PC-3 (cell line): ENCODE data around the gene C1S.

Experiments used
- EZH2phosphoT487 ChIP-seq: fragments of 300-600 bp; sonication (generic); IDR thresholded peaks from 2 replicates; pipeline ENCODE4 v1.6.1; 2018; ENCODE audit warnings: mild to moderate bottlenecking, antibody characterized with exemption, low read length, borderline replicate concordance
- TF ChIP-seq, protein P1 (sequence below): fragments of 300-600 bp; sonication (generic); conservative IDR thresholded peaks from 2 replicates; pipeline ENCODE4 v1.5.1; 2017; ENCODE audit warnings: antibody characterized with exemption, low read depth, mild to moderate bottlenecking, low read length

DNA sequence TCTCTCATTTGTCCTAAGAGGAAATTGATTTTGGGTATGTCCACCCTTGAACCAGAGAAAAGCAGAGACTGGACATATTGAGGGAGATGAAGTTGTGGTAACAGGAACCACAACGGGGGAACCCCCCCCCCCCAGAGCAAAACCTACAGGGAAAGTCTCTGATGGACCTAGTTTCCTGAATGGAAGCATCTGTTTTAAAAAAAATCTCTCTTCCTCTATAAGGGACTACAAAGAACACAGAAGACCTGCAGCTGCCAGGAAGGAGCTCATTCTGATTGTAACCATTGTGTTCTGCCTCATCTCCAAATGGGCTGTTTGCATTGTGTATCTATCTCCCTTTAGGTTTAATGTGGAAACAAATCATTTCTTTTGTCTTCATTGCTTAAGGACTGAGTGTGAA, 13.4 kb downstream of the C1S start:
- TF ChIP-seq EZH2phosphoT487, result no peak
- TF ChIP-seq, protein P1, sequence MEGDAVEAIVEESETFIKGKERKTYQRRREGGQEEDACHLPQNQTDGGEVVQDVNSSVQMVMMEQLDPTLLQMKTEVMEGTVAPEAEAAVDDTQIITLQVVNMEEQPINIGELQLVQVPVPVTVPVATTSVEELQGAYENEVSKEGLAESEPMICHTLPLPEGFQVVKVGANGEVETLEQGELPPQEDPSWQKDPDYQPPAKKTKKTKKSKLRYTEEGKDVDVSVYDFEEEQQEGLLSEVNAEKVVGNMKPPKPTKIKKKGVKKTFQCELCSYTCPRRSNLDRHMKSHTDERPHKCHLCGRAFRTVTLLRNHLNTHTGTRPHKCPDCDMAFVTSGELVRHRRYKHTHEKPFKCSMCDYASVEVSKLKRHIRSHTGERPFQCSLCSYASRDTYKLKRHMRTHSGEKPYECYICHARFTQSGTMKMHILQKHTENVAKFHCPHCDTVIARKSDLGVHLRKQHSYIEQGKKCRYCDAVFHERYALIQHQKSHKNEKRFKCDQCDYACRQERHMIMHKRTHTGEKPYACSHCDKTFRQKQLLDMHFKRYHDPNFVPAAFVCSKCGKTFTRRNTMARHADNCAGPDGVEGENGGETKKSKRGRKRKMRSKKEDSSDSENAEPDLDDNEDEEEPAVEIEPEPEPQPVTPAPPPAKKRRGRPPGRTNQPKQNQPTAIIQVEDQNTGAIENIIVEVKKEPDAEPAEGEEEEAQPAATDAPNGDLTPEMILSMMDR, result no peak
